Measurements from ENCODE around the gene ARL16.

DNA sequence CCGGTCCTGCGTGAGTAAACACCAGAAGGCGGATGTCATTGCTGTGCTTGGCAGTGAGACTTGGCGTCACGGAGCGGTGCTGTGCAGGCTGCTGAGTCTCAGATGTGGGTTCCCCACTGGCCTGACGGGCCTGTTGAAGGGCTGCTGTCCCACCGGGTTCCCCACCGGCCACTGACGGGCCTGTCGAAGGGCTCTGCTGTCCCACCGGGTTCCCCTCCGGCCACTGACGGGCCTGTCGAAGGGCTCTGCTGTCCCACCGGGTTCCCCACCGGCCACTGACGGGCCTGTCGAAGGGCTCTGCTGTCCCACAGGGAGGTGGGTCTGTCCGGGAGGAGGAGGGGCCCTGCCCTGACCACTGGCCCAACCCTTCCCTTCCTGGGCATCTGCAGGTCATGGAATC, 3.0 kb upstream of the ARL16 start:
- no peak for TF ChIP-seq EZH2 (IDR thresholded peaks at IDR 0.05)
- TF ChIP-seq, protein P1, sequence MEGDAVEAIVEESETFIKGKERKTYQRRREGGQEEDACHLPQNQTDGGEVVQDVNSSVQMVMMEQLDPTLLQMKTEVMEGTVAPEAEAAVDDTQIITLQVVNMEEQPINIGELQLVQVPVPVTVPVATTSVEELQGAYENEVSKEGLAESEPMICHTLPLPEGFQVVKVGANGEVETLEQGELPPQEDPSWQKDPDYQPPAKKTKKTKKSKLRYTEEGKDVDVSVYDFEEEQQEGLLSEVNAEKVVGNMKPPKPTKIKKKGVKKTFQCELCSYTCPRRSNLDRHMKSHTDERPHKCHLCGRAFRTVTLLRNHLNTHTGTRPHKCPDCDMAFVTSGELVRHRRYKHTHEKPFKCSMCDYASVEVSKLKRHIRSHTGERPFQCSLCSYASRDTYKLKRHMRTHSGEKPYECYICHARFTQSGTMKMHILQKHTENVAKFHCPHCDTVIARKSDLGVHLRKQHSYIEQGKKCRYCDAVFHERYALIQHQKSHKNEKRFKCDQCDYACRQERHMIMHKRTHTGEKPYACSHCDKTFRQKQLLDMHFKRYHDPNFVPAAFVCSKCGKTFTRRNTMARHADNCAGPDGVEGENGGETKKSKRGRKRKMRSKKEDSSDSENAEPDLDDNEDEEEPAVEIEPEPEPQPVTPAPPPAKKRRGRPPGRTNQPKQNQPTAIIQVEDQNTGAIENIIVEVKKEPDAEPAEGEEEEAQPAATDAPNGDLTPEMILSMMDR (IDR thresholded peaks at IDR 0.05 in 2 of 3, conservative IDR thresholded peaks at IDR 0.05 in 1 of 3; ENCODE audit: borderline replicate concordance in 1 of 3, insufficient read depth in 1 of 3, low read depth in 2 of 3, low read length in 2 of 3) = no peak
